ENCODE data around the gene TFAP2B.

The TFAP2B gene

GRCh38 chr6:50849796-50850180, 31.1 kb downstream of the TFAP2B start:
- no peak for DNase-seq

- no peak for DNase-seq
These were observed 31.8 kb downstream of the TFAP2B start for GRCh38 chr6:50850223-50851048.

- no peak for DNase-seq
These were observed 32.6 kb downstream of the TFAP2B start for GRCh38 chr6:50851049-50851845.

GRCh38 chr6:50853939-50854338, 35.3 kb downstream of the TFAP2B start:
- DNase-seq = no peak

GRCh38 chr6:50861692-50862091, 43.0 kb downstream of the TFAP2B start:
- no peak for DNase-seq

- no peak for DNase-seq
These were observed 43.5 kb downstream of the TFAP2B start for GRCh38 chr6:50862176-50862575.

GRCh38 chr6:50864601-50865000, 45.9 kb downstream of the TFAP2B start:
- no peak for DNase-seq

GRCh38 chr6:50868466-50868865, 49.8 kb downstream of the TFAP2B start:
- DNase-seq = no peak

GRCh38 chr6:50873167-50873566, 54.5 kb downstream of the TFAP2B start:
- no peak for DNase-seq

- no peak for DNase-seq
These were observed 65.7 kb downstream of the TFAP2B start for GRCh38 chr6:50884364-50884763.

- no peak for DNase-seq
These were observed 68.4 kb downstream of the TFAP2B start for GRCh38 chr6:50887112-50887511.

GRCh38 chr6:50889497-50889896, 70.8 kb downstream of the TFAP2B start:
- no peak for DNase-seq

GRCh38 chr6:50889935-50890334, 71.3 kb downstream of the TFAP2B start:
- no peak for DNase-seq

- no peak for DNase-seq
These were observed 71.9 kb downstream of the TFAP2B start for GRCh38 chr6:50890579-50890978.

- no peak for DNase-seq
These were observed 72.6 kb downstream of the TFAP2B start for GRCh38 chr6:50891290-50891689.

Data from CD4-positive, alpha-beta T cell treated with Interleukin-4 for 1 hour (primary cell).